Measurements from ENCODE around the gene DNAH1.

- no peak for TF ChIP-seq EP300 (IDR thresholded peaks at IDR 0.05; ENCODE audit: borderline replicate concordance)
- TF ChIP-seq RAD21 (IDR thresholded peaks at IDR 0.05; ENCODE audit: low read depth) = no peak
- no peak for TF ChIP-seq NFIC (IDR thresholded peaks at IDR 0.05)
- TF ChIP-seq EGR1 (IDR thresholded peaks at IDR 0.05) = no peak
- no peak for TF ChIP-seq MAX (IDR thresholded peaks at IDR 0.05)
- no peak for TF ChIP-seq TAF1 (IDR thresholded peaks at IDR 0.05; ENCODE audit: low read depth)
- TF ChIP-seq USF1 (IDR thresholded peaks at IDR 0.05) = no peak
- TF ChIP-seq ZBTB7A (IDR thresholded peaks at IDR 0.05; ENCODE audit: low read depth) = no peak
Measured at GRCh38 chr3:52322466-52322865, 6.3 kb downstream of the DNAH1 start.

Measured in Ishikawa (cell line).